OCI-LY3 (cell line): Measurements from ENCODE around the gene SLC6A11.

ENCODE experiments used
- CTCF ChIP-seq: fragments of 200-600, 300-600 bp; sonication (generic); IDR thresholded peaks from 2 replicates; pipeline ENCODE4 v1.5.1; 2014; ENCODE audit warnings: antibody characterized with exemption, low read length, low read depth
- EZH2phosphoT487 ChIP-seq: fragments of 200-600 bp; shearing (Covaris generic); IDR thresholded peaks from 2 replicates; pipeline ENCODE4 v1.6.1; 2018; ENCODE audit warnings: antibody characterized with exemption, mixed run types, low read depth

- TF ChIP-seq CTCF (no peak), EZH2phosphoT487 (no peak)
Measured at GRCh38 chr3:10804183-10804648, 11.8 kb upstream of the SLC6A11 start.
